ENCODE measurements around the gene PLEKHG4B.
A peak's percentile ranks its signal among the peaks of the same experiment; 100 is the strongest.
"Not testable (repeated sequence)": the region's sequence is repeated elsewhere in the genome, so short reads cannot be mapped to it uniquely, and the experiment has no call there.

PLEKHG4B gene

GRCh38 chr5:53381-54174 lies 38.4 kb upstream of the PLEKHG4B start:
- H3K4me3 ChIP-seq (replicated peaks; ENCODE audit: low read depth, low read length) = peak overlapping the region; percentile 48
- DNase-seq (ENCODE audit: low read depth) = peak; percentile 10
- no peak for TF ChIP-seq CTCF (IDR thresholded peaks at IDR 0.05; ENCODE audit: low read length, missing control alignments)

GRCh38 chr5:54175-54730 lies 37.7 kb upstream of the PLEKHG4B start:
- no peak for TF ChIP-seq CTCF (IDR thresholded peaks at IDR 0.05; ENCODE audit: low read length, missing control alignments)
- DNase-seq (ENCODE audit: low read depth) = no peak
- H3K4me3 ChIP-seq (replicated peaks; ENCODE audit: low read depth, low read length) = peak overlapping the region; percentile 48

- no peak for TF ChIP-seq CTCF (IDR thresholded peaks at IDR 0.05; ENCODE audit: low read length, missing control alignments)
- no peak overlapping the region for H3K4me3 ChIP-seq (replicated peaks; ENCODE audit: low read depth, low read length)
- DNase-seq (ENCODE audit: low read depth) = no peak
Observed at GRCh38 chr5:54876-55569, 36.9 kb upstream of the PLEKHG4B start.

GRCh38 chr5:56561-57290 lies 35.2 kb upstream of the PLEKHG4B start:
- peak; percentile 50 for DNase-seq (ENCODE audit: low read depth)
- TF ChIP-seq CTCF (IDR thresholded peaks at IDR 0.05; ENCODE audit: low read length, missing control alignments) = no peak
- no peak overlapping the region for H3K4me3 ChIP-seq (replicated peaks; ENCODE audit: low read depth, low read length)

GRCh38 chr5:60250-60649 lies 31.7 kb upstream of the PLEKHG4B start:
- DNase-seq (ENCODE audit: low read depth); H3K4me3 ChIP-seq (replicated peaks; ENCODE audit: low read depth, low read length): not testable (repeated sequence)

- TF ChIP-seq CTCF (IDR thresholded peaks at IDR 0.05; ENCODE audit: low read length, missing control alignments) = no peak
- H3K4me3 ChIP-seq (replicated peaks; ENCODE audit: low read depth, low read length) = no peak overlapping the region
- DNase-seq (ENCODE audit: low read depth) = no peak
Observed at GRCh38 chr5:70440-70839, 21.5 kb upstream of the PLEKHG4B start.

GRCh38 chr5:72316-73180 lies 19.4 kb upstream of the PLEKHG4B start:
- DNase-seq (ENCODE audit: low read depth); H3K4me3 ChIP-seq (replicated peaks; ENCODE audit: low read depth, low read length): not testable (repeated sequence)

- not testable (repeated sequence) for H3K4me3 ChIP-seq (replicated peaks; ENCODE audit: low read depth, low read length); DNase-seq (ENCODE audit: low read depth)
Observed at GRCh38 chr5:73181-73447, 18.9 kb upstream of the PLEKHG4B start.

All from fibroblast of pulmonary artery (primary cell).